IPS-11a (cell line): ENCODE data around the gene TBX20.
A peak's percentile ranks its signal among the peaks of the same experiment; 100 is the strongest.
"Not testable (repeated sequence)": the region's sequence is repeated elsewhere in the genome, so short reads cannot be mapped to it uniquely, and the experiment has no call there.

ENCODE experiments used
- H3K4me3 ChIP-seq: one replicate; pipeline ENCODE4 v1.5.1; 2013; ENCODE audit warnings: low read depth, low read length, control low read depth

The TBX20 gene

GRCh38 chr7:35256256-35257175, 2.6 kb upstream of the TBX20 start:
- H3K4me3 ChIP-seq, result no peak overlapping the region

DNA sequence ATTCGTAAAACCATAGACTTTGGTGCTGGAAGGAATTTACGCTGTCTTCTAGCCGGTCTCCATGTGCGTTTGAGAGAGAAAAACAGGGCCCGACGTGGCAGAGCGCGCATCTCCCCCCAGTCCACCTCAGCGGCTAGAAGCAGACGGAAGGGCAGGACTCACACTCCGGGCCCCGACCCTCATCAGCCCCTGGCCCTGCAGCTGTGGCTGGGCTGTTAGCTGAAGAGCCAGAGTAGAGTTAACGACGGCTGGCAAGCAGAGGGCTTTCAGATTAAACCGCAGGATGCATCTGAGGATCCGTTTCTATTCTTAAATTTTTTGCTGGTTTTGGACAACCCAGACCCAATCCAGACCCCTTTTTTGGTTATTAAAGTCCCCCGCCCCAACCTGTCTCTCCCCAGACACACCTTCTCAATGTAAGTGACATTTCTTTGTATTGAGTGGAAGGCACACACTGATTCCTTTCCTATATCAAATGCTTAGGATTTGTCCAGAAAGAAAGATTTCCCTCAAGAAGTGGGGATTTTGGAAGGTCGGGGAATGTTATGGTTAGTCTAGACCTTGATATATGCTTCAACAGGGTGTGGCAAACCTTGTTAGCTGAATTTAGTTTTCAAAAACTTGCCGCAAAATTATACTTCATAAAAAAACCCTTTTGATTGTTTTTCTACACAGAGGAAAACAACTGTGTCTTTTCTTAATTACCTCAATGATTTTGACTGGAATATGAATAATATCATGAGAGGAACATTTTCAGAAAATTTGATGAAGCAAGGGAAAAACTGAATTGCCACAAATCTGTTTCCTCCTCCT, 1.7 kb upstream of the TBX20 start:
- H3K4me3 ChIP-seq, result no peak overlapping the region

GRCh38 chr7:35254496-35255442, 869 bp upstream of the TBX20 start:
- no peak overlapping the region for H3K4me3 ChIP-seq

GRCh38 chr7:35253460-35253709, 515 bp downstream of the TBX20 start:
- H3K4me3 ChIP-seq, result no peak overlapping the region

- no peak overlapping the region for H3K4me3 ChIP-seq
Observed at GRCh38 chr7:35252612-35253459, 1.1 kb downstream of the TBX20 start.

GRCh38 chr7:35251606-35252310, 2.1 kb downstream of the TBX20 start:
- H3K4me3 ChIP-seq, result no peak overlapping the region

DNA sequence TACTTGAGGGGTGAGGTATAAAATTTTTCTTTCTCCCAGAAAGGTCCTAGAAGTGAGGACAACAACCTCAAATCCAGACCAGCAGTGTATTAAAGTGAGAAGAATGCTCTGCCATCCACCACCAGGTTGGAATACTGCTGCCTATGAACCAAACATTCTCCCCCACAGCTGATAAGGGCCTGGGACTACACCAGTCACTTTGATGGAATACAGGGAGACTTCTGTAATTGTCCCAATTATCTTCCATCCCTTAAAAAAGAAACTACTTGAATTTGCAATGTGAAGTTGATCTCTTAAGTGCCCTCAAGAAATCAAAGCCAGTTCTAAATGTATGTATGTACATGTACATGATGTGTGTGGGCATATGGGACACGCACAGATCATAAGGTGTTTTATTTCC, 3.0 kb downstream of the TBX20 start:
- no peak overlapping the region for H3K4me3 ChIP-seq

DNA sequence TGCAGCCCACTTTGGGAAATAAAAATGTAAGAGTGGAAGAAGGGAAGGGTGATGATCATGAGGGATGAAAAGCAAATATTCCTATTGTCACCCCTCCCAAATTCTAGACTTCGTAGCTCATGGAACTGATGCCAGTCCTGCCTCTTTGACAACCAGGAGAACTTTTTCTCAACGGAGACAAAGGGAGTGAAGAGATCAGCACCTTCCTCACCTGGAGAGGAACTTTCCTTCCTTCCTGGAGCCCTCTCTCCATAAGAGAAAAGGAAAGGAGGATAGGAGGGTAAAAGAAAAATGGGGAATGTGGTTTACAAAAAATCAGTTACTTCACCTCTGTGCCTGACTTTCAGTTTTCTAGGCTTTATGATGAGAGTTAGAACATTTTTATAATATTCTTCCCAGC, 3.4 kb downstream of the TBX20 start:
- H3K4me3 ChIP-seq, result no peak overlapping the region

GRCh38 chr7:35249537-35249907, 4.4 kb downstream of the TBX20 start:
- H3K4me3 ChIP-seq, result peak overlapping the region; percentile 27

- H3K4me3 ChIP-seq, result peak overlapping the region; percentile 27
Observed at GRCh38 chr7:35248576-35249536, 5.0 kb downstream of the TBX20 start.

- H3K4me3 ChIP-seq, result no peak overlapping the region
Observed at GRCh38 chr7:35246819-35247218, 7.1 kb downstream of the TBX20 start.

GRCh38 chr7:35241884-35242283, 12.0 kb downstream of the TBX20 start:
- H3K4me3 ChIP-seq, result no peak overlapping the region

DNA sequence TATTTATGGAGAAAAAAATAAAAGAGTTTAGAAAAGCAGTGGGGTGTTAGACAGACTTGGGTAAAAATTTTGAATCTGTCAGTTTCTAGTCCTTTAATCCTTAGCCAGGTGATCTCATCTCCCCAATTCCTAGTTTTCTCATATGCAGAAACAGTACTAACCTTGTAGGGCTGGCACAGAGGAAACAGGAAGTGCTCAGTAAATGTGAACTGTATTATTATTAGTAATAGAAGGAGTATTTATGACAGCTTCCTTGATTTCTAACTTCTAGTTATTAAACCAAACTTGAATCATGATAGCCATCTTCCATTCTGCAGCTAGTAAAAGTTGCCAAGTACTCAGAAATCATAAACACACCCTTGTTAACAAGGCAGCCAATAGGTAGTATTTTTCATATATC, 12.5 kb downstream of the TBX20 start:
- no peak overlapping the region for H3K4me3 ChIP-seq

DNA sequence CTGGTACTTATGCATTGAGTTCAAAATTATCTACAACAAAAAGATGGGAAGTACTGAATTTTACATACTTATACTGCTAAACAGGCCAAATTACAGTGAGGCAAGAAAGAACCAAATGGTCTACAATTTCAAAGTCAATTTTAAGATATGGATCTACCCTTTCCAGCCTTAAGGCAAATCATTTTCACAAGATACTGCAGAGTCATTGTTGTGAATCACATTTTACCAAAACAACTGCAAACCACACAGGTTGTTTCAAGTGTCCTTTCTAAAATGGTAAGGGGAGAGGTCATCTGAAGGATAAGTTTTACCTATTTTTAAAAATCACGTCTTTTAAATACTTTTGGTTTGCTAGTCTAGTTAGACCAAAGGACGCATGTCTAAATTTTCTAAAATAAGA, 12.9 kb downstream of the TBX20 start:
- not testable (repeated sequence) for H3K4me3 ChIP-seq

DNA sequence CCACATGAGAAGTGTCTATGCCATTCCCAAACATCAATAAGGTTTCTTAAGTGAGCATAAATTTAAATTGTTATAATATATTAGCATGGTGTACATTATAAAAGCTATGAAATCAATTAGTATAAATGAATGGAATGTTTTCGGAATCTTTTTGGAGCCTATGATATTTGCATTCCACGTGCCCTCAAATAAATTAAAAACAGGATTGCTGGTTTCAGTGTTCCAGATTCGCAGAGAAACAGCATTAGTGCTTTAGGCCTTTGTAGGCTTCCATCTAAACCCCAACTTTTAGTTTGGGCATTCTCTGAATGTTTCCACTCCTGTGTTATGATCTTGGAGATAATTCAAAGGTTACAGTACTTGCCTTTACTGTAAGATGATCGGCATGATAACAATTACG, 15.4 kb downstream of the TBX20 start:
- H3K4me3 ChIP-seq, result not testable (repeated sequence)

GRCh38 chr7:35232994-35233393, 20.9 kb downstream of the TBX20 start:
- no peak overlapping the region for H3K4me3 ChIP-seq

DNA sequence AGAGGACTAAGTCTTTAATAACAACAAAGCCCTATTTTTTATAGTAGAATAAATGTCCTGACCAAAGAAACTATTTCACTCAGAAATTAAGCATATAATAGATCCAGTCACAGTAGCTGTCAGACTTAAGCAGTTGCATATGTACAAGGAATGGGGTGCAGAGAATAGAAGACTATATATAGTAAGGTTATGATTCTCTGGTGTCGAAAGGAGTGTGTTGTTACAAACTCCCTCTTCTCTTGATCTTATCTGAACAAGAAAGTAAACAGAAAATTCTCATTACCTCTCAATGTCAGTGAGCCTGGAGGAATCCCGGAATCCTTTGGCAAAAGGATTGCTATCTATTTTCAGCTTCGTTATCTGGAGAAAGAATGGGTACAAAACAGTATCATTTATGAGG, 22.7 kb downstream of the TBX20 start:
- not testable (repeated sequence) for H3K4me3 ChIP-seq

DNA sequence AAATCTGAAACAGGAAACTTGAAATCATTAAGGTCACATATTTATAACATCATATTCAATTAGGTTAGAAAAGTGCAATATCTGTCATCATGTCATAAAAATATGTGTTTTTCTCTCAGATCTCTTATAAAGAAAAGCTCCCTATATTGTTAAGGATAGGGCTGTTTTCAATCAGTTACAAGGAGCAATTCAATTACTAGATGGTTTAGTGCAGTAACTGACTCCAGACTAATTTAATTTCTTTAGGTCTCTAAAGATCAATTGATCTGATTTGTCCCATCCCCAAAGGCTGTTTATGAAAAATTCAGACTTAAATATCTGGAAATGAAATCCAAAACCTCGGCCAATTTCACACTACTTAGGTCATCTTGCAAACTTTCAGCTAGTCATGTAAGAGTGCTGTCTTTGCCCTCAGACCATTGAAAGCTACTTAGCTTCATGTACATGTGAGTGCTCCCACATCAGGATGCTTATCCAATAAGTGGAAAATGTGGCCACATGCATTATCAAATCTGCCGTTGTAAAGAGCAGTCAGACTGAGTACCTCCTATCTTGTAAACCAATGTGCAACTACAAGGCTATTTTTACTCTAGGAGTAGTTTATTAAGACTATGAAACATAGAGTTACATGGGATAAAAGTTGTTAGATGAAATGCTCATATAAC, 24.7 kb downstream of the TBX20 start:
- not testable (repeated sequence) for H3K4me3 ChIP-seq
